GM19193 (cell line): ENCODE measurements around the gene DLEU7.

Source experiments
- POLR2A ChIP-seq: IDR thresholded peaks from 4 replicates; pipeline ENCODE4 v1.6.1; 2011; ENCODE audit not compliant: insufficient read depth, insufficient read length; ENCODE audit errors: extremely low read depth

Gene DLEU7

GRCh38 chr13:50780201-50781015 is 63.1 kb downstream of the DLEU7 start:
- TF ChIP-seq POLR2A, result no peak

DNA sequence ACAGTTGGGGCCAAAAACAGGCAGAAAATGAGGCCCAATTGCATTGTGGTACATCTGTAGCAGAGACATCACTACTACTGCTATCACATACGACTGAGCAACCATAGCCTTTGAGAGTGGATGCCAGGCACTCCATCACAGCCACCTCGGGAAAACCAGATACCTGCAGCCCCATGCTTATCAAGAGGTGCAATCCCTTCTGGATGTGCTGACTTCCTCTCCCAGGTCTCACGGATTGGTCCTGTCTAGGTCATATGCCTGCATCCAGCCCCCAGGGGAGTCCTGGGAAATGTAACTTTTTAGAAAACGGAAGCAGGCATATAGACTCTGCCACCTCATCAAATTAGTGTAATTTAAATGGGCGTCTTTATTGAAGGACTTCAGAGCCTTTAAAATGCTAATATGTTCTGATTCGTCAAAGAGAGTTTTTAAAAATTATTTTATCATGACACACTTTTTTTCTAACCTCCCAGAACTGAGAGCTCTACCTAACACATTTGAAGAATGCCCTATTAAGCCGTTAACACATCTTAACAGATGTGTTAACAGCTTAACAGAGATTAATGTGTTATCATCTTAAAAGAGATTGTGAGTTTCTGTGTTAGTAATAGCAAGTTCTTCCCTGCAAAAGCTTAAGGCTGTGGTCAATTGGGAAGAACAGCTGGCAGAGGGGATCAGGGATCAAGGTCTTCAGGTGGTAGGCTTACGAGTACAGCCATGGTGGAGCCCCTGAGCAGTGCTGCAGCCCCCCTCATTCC is 63.9 kb downstream of the DLEU7 start:
- no peak for TF ChIP-seq POLR2A
